Neuronal stem cell (in vitro differentiated cells): ENCODE results near the gene WDR5.

Experiments
- DNase-seq: peaks from one replicate; pipeline ENCODE4 v3.0.0-alpha.2; 2013; ENCODE audit warnings: low spot score
- H2AFZ ChIP-seq: one replicate; pipeline ENCODE4 v1.6.1; 2013; ENCODE audit warnings: mild to moderate bottlenecking, low read length, inconsistent platforms
- H2AK5ac ChIP-seq: 2 replicates; pipeline ENCODE4 v1.6.1; 2013; ENCODE audit warnings: low read depth, mild to moderate bottlenecking, inconsistent platforms, low read length, moderate library complexity, mixed read lengths
- H2BK120ac ChIP-seq: 2 replicates; pipeline ENCODE4 v1.6.1; 2013; ENCODE audit warnings: low read depth, mild to moderate bottlenecking, inconsistent platforms, low read length, moderate library complexity, mixed read lengths
- H2BK12ac ChIP-seq: one replicate; pipeline ENCODE4 v1.6.1; 2013; ENCODE audit warnings: low read length, inconsistent platforms
- H2BK15ac ChIP-seq: 2 replicates; pipeline ENCODE4 v1.6.1; 2013; ENCODE audit warnings: mild to moderate bottlenecking, low read length, inconsistent platforms, mixed read lengths
- H2BK5ac ChIP-seq: one replicate; pipeline ENCODE4 v1.6.1; 2013; ENCODE audit warnings: inconsistent platforms, mild to moderate bottlenecking, low read length, moderate library complexity
- H3K14ac ChIP-seq: one replicate; pipeline ENCODE4 v1.6.1; 2013; ENCODE audit warnings: low read length, inconsistent platforms
- H3K18ac ChIP-seq: 2 replicates; pipeline ENCODE4 v1.6.1; 2013; ENCODE audit warnings: low read length, inconsistent platforms
- H3K23ac ChIP-seq: 2 replicates; pipeline ENCODE4 v1.6.1; 2013; ENCODE audit warnings: low read depth, mild to moderate bottlenecking, mixed read lengths, low read length, inconsistent platforms; ENCODE audit not compliant: poor library complexity
- H3K27ac ChIP-seq: replicated peaks from 3 replicates; pipeline ENCODE4 v1.5.1; 2013; ENCODE audit warnings: low read length, inconsistent platforms
- H3K27me3 ChIP-seq, 3 experiments: 2 replicates each; pipeline ENCODE4 v1.6.1; 2013; ENCODE audit warnings: low read length in 3 of 3, mild to moderate bottlenecking in 2 of 3, inconsistent platforms in 1 of 3, low read depth in 1 of 3, mixed read lengths in 1 of 3, moderate library complexity in 1 of 3; ENCODE audit not compliant: control insufficient read depth in 3 of 3, insufficient read depth in 3 of 3
- H3K36me3 ChIP-seq, 2 donors: replicated peaks in 1 of 2; 2 replicates each; pipeline ENCODE4 v1.6.1; 2013; ENCODE audit warnings: low read length in 2 of 2; ENCODE audit not compliant: control insufficient read depth in 2 of 2, insufficient read depth in 2 of 2
- H3K4ac ChIP-seq: 2 replicates; pipeline ENCODE4 v1.6.1; 2013; ENCODE audit warnings: inconsistent platforms, mild to moderate bottlenecking, low read length, moderate library complexity
- H3K4me1 ChIP-seq, 2 donors: 1 replicate in 1 of 2; 2 replicates in 1 of 2; pipeline ENCODE4 v1.6.1; 2013; ENCODE audit warnings: low read length in 2 of 2, low read depth in 1 of 2; ENCODE audit not compliant: control insufficient read depth in 2 of 2, insufficient read depth in 1 of 2
- H3K4me2 ChIP-seq: one replicate; pipeline ENCODE4 v1.6.1; 2013; ENCODE audit warnings: mild to moderate bottlenecking, low read length, inconsistent platforms; ENCODE audit not compliant: insufficient read depth, poor library complexity, severe bottlenecking
- H3K4me3 ChIP-seq, 2 donors: 2 replicates each; pipeline ENCODE4 v1.5.1; 2013; ENCODE audit warnings: low read length in 2 of 2, mild to moderate bottlenecking in 2 of 2, inconsistent platforms in 1 of 2, moderate library complexity in 1 of 2
- H3K79me1 ChIP-seq: one replicate; pipeline ENCODE4 v1.6.1; 2013; ENCODE audit warnings: low read depth, mild to moderate bottlenecking, inconsistent platforms, low read length, moderate library complexity
- H3K9ac ChIP-seq: one replicate; pipeline ENCODE4 v1.6.1; 2013; ENCODE audit warnings: mild to moderate bottlenecking, low read depth, low read length, inconsistent platforms; ENCODE audit not compliant: poor library complexity
- H3K9me3 ChIP-seq, 2 donors: replicated peaks in 1 of 2; 2 replicates each; pipeline versions ENCODE3 to v1.6.1; 2013; ENCODE audit warnings: low read length in 2 of 2, mild to moderate bottlenecking in 2 of 2, inconsistent platforms in 1 of 2, low read depth in 1 of 2, mixed read lengths in 1 of 2, moderate library complexity in 1 of 2; ENCODE audit not compliant: control insufficient read depth in 2 of 2, insufficient read depth in 1 of 2
- H4K8ac ChIP-seq: one replicate; pipeline ENCODE4 v1.6.1; 2013; ENCODE audit warnings: low read depth, mild to moderate bottlenecking, inconsistent platforms, low read length, moderate library complexity
- H4K91ac ChIP-seq: one replicate; pipeline ENCODE4 v1.6.1; 2013; ENCODE audit warnings: low read length, low read depth, mild to moderate bottlenecking, inconsistent platforms; ENCODE audit not compliant: poor library complexity
- WGBS, 2 donors: extraction: QIAGEN DNeasy Blood & Tissue Kit; methylation state at CpG; one replicate each; pipeline ENCODE4 v1.1.7; 2013; ENCODE audit warnings: missing lambda C conversion rate in 2 of 2, mixed read lengths in 1 of 2; ENCODE audit not compliant: insufficient read length in 2 of 2, insufficient replicate concordance in 1 of 2; ENCODE audit errors: extremely low coverage in 2 of 2; 5-methylcytosine and 5-hydroxymethylcytosine counted together

Gene WDR5

DNA sequence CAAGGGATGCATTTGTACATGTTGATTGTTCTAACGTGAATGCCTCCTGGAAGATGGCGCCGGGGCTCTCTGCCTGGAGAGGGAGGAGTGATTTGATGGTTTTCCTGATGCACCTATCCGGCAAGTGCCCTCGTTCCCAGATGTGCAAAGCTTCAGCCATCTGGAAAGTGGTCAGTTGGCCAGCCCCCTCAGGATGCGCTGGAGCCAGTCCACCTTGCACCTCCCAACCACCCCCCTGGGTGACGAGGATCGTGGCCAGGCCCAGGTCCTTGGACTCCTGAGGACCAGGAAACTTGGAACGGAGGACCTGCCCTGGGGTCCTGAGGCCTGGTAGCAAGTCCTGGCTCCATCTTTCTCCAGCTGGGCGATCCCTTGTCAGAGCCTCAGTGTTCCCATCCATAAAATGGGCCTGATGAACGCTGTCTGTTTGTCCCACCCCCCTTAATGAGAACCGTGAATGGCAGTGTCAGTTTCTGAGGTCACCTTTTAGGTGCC lies 52.1 kb downstream of the WDR5 start:
- Histone ChIP-seq H3K27me3 (peaks cover 0 to 45% (median 19%) of the 10 kb centered on the region in 3 experiments), H3K23ac (peak overlapping the region; percentile 3), H2BK12ac (no peak overlapping the region), H3K4me2 (no peak overlapping the region), H3K27ac (no peak overlapping the region), H3K4me3 (no peak overlapping the region), H2BK15ac (no peak overlapping the region), H4K8ac (no peak overlapping the region), H3K4me1 (peaks cover 9 to 14% of the 10 kb centered on the region in 2 donors), H2AFZ (no peak overlapping the region), H3K18ac (peak overlapping the region; percentile 35), H2BK120ac (no peak overlapping the region), H3K4ac (no peak overlapping the region), H3K9ac (no peak overlapping the region), H2AK5ac (peak overlapping the region; percentile 41), H3K36me3 (no peaks in the 10 kb centered on the region), H4K91ac (no peak overlapping the region), H2BK5ac (no peak overlapping the region), H3K79me1 (no peaks in the 10 kb centered on the region), H3K14ac (no peak overlapping the region), H3K9me3 (peaks cover 0 to under 1% of the 10 kb centered on the region in 2 donors)
- no CpG with 5 or more reads among the region's 12 CpGs for WGBS, 2 donors
- no peak for DNase-seq

DNA sequence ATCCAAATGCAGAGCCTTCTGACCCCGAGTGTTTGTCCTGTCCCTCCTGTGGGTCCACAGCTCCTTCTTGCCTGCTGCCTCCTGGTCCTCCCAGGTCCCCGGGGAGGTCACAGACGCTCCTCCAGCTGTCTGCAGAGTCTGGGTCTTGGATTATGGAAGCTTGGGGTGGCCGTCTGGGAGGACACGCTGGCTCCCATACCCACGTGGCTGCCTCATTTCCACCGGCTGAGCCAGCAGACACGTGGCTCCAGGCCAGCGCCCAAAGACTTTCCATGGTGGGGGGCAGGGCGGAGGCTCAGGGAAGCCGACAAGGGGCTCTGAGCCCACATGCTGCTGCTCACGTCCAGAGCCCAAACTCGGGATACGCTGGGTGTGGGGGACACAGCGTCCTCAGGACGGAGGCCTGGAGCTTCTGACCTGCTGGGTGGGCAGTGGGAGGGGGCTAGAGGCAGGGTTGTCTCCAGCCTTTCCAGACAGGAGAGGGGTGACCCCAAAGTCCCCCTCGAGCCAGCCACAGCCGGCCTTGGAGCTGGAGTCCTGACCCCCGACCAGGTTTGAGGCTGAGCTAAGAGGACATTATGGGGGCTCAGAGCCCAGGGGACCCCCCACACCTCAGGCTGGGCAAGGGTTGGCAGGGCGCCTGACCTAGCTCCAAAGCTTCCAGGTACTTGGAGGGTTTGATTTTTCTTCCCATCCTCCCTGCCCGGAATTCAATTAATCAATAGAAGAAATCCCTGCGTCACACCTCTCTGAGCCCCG lies 52.7 kb downstream of the WDR5 start:
- DNase-seq = no peak
- no CpG with 5 or more reads among the region's 23 CpGs for WGBS, 2 donors

DNA sequence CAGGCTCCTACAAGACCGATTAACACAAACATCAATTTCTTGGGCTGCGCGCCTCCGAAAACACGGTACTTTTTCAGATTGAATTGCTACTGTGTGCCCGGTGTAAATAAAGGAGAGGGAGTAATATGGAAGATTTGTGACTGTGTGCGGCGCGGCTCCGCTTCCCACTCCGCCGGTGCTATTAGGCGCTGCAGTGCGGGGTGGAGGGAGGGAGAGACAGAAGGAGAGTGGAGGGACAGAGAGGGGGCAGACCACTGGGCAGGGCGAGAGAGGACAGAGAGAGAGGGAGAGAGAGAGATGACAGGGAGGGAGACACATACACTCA lies 53.2 kb downstream of the WDR5 start:
- no peak overlapping the region for H3K23ac ChIP-seq
- H2AFZ ChIP-seq = peak overlapping the region; percentile 47
- peak overlapping the region; percentile 76 for H3K18ac ChIP-seq
- H3K27me3 ChIP-seq = peaks cover 0 to 57% (median 19%) of the 10 kb centered on the region in 3 experiments
- no peak overlapping the region for H4K91ac ChIP-seq
- no peak for DNase-seq
- H3K4ac ChIP-seq = no peak overlapping the region
- H2BK5ac ChIP-seq = no peak overlapping the region
- H3K4me2 ChIP-seq = peak overlapping the region; percentile 43
- H3K4me3 ChIP-seq = no peak overlapping the region
- H2AK5ac ChIP-seq = no peak overlapping the region
- no peak overlapping the region for H2BK12ac ChIP-seq
- no peak overlapping the region for H3K14ac ChIP-seq
- H3K79me1 ChIP-seq = no peaks in the 10 kb centered on the region
- H3K27ac ChIP-seq = no peak overlapping the region
- no peak overlapping the region for H2BK15ac ChIP-seq
- H3K36me3 ChIP-seq = no peaks in the 10 kb centered on the region
- no peaks in the 10 kb centered on the region for H3K9me3 ChIP-seq
- H3K9ac ChIP-seq = no peak overlapping the region
- H2BK120ac ChIP-seq = no peak overlapping the region
- H3K4me1 ChIP-seq = peaks cover 9 to 14% of the 10 kb centered on the region in 2 donors
- H4K8ac ChIP-seq = no peak overlapping the region
- no CpG with 5 or more reads among the region's 15 CpGs for WGBS, 2 donors

More for the DNA sequence above, 52.7 kb downstream of the WDR5 start:
- H2AK5ac ChIP-seq = peak overlapping the region; percentile 41
- H3K9ac ChIP-seq = peak overlapping the region; percentile 12
- peak overlapping the region; percentile 47 for H2AFZ ChIP-seq
- peak overlapping the region; percentile 43 for H3K4me2 ChIP-seq
- peaks cover 0 to 51% (median 19%) of the 10 kb centered on the region in 3 experiments for H3K27me3 ChIP-seq
- peak overlapping the region; percentile 47 for H3K14ac ChIP-seq
- no peak overlapping the region for H4K91ac ChIP-seq
- H2BK12ac ChIP-seq = peak overlapping the region; percentile 49
- H3K36me3 ChIP-seq = no peaks in the 10 kb centered on the region
- peak overlapping the region; percentile 87 for H3K18ac ChIP-seq
- H3K79me1 ChIP-seq = no peaks in the 10 kb centered on the region
- H3K23ac ChIP-seq = peak overlapping the region; percentile 65
- H3K4me1 ChIP-seq = peaks cover 9 to 14% of the 10 kb centered on the region in 2 donors
- H3K27ac ChIP-seq = no peak overlapping the region
- H3K9me3 ChIP-seq = no peaks in the 10 kb centered on the region
- peak overlapping the region; percentile 94 for H2BK15ac ChIP-seq
- peak overlapping the region; percentile 86 for H4K8ac ChIP-seq
- H2BK5ac ChIP-seq = peak overlapping the region; percentile 35
- no peak overlapping the region for H3K4me3 ChIP-seq
- H2BK120ac ChIP-seq = peak overlapping the region; percentile 83
- H3K4ac ChIP-seq = no peak overlapping the region

DNA sequence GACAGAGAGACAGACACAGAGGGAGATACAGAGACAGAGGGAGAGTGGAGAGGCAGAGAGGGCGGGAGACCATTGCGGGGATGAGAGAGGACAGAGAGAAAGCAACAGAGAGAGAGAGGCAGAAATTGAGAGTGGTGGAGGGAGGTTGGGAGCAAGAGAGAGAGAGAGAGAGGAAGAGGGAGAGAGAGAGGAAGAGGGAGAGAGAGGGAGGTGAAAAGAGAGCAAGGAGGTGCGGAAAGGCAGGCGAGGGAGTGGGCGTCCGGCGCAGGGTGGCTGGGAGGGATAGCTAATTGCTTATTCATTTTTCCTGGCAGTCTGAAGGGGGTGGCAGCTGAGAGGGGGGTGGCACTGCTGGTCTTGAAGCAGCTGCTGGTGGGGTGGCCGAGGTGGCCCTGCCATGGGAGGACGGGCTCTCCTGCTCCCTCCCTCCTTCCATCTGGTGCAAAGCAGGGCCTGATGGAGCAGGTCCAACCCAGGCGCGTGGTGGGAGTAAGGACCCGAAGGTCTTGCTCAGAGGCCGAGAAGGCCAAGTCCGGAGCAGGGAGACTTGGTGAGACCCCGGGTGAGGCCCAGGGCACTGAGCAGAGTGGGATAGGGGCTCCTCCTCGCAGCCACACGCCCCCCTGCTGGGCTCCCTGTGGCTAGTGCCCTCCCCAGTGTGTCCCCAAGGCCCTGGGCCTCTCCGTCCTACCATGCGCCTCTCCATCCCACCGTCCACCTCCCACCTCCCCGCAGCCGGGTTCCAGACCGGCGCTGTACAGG lies 53.8 kb downstream of the WDR5 start:
- Histone ChIP-seq H2BK120ac (no peak overlapping the region), H3K9me3 (no peaks in the 10 kb centered on the region), H4K8ac (peak overlapping the region; percentile 94), H2BK5ac (no peak overlapping the region), H3K36me3 (no peaks in the 10 kb centered on the region), H3K4ac (no peak overlapping the region), H2BK15ac (peak overlapping the region; percentile 84), H3K79me1 (no peaks in the 10 kb centered on the region), H2AK5ac (peak overlapping the region; percentile 60), H3K4me2 (peak overlapping the region; percentile 43), H3K18ac (peak overlapping the region; percentile 74), H4K91ac (no peak overlapping the region), H3K4me1 (peaks cover 9 to 14% of the 10 kb centered on the region in 2 donors), H3K4me3 (no peak overlapping the region), H3K27ac (no peak overlapping the region), H2BK12ac (no peak overlapping the region), H3K23ac (peak overlapping the region; percentile 12), H2AFZ (peak overlapping the region; percentile 47), H3K27me3 (peaks cover 0 to 57% (median 19%) of the 10 kb centered on the region in 3 experiments), H3K14ac (peak overlapping the region; percentile 87), H3K9ac (no peak overlapping the region)
- WGBS, 2 donors = no CpG with 5 or more reads among the region's 24 CpGs
- DNase-seq = no peak
